ENCODE measurements around the gene ELF4.

ELF4 gene

DNA sequence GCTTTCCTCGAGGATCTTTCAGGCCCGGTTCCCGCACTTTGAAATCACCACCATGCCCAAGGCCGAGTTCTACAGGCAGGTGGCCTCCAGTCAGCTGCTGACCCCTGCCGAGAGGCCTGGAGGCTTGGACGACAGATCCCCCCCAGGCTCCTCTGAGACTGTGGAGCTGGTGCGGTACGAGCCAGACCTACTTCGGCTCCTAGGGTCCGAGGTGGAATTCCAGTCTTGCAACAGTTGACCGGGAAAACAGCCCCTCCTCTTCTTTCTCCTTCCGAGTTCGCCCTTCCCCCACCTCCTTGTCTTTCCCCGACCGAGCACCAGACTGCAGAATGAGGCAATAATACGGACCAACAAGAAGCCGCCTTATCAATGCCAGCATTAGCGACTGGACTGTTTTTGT, 54.4 kb downstream of the ELF4 start:
- DNase-seq (ENCODE audit: low read depth): no peak
- no peak overlapping the region for H3K4me3 ChIP-seq (ENCODE audit: low read length)
- TF ChIP-seq, protein P1, sequence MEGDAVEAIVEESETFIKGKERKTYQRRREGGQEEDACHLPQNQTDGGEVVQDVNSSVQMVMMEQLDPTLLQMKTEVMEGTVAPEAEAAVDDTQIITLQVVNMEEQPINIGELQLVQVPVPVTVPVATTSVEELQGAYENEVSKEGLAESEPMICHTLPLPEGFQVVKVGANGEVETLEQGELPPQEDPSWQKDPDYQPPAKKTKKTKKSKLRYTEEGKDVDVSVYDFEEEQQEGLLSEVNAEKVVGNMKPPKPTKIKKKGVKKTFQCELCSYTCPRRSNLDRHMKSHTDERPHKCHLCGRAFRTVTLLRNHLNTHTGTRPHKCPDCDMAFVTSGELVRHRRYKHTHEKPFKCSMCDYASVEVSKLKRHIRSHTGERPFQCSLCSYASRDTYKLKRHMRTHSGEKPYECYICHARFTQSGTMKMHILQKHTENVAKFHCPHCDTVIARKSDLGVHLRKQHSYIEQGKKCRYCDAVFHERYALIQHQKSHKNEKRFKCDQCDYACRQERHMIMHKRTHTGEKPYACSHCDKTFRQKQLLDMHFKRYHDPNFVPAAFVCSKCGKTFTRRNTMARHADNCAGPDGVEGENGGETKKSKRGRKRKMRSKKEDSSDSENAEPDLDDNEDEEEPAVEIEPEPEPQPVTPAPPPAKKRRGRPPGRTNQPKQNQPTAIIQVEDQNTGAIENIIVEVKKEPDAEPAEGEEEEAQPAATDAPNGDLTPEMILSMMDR (conservative IDR thresholded peaks at IDR 0.05; ENCODE audit: low read depth, low read length): no peak

DNA sequence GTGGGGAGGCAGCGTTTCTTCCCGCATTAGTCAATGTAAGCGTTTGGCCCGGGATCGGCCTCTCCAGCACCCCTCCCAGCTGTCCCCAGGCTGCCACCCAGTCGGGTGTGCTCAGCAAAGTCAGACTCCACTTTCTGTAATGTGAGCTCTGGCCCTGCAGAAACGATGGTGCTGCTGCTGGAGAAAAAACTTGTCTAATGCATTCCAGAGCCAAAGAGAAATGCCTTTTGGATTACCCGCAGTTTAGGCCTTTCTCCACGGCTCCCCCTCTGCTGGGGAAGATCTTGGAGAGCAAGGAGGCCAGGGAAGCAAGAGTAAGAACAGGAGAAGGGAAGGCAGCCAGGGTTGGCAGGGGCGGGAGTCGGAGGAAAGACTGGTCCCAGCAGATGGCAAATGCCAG, 55.2 kb downstream of the ELF4 start:
- H3K4me3 ChIP-seq (ENCODE audit: low read length): no peak overlapping the region
- TF ChIP-seq, protein P1 (conservative IDR thresholded peaks at IDR 0.05; ENCODE audit: low read depth, low read length): no peak
- no peak for DNase-seq (ENCODE audit: low read depth)

DNA sequence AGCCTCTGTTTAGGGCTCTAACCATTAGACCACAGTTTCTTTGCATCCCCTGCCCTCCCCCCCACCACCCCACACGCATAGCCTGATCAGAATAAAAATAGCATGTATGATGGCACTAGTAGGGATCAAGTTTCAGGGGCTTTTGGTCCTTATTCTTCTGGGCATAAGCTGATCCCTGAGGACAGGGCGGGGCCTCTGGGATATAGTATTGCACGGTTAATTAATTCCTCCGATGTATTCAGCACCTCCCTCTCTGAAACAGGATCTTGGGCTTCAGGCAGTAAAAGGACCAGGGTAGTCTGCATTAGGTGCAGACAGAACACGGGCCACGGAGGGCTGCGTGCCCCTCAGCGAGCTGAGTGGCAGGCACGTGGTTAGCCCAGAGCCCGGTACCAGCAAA, 57.1 kb downstream of the ELF4 start:
- no peak overlapping the region for H3K4me3 ChIP-seq (ENCODE audit: low read length)
- no peak for DNase-seq (ENCODE audit: low read depth)
- TF ChIP-seq, protein P1 (conservative IDR thresholded peaks at IDR 0.05; ENCODE audit: low read depth, low read length): no peak

DNA sequence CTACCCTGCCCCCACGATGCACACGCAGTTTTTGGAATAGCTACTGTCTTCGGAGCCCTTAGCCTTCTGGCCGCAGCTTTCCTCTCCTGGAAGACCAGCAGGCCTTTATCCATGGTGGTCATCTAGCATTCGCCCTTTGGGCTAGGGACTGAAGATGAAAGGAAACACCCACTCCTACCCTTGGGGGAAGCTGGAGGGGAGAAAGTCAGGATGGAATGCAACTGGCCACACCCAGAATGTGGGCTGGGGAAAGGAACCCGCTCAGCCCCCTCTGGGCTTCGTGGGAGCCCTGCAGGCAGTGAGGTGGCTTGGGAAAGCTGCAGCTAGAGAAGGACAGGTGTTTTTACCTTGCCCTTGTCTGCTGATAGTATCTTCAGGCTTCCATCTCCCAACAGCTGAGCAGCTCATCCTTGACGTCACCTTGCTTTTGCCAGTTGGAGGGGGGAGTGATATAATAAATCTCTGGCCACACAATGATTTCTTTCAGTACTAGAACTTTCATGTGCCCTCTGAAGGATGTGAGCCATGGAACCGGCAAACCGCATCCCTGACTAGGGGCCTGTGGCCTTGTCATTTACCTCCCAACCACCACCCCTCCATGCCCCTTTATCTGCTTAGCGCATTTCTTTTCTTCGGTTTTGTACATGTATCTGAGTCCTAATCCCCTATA, 59.0 kb downstream of the ELF4 start:
- TF ChIP-seq, protein P1 (conservative IDR thresholded peaks at IDR 0.05; ENCODE audit: low read depth, low read length): no peak
- DNase-seq (ENCODE audit: low read depth): no peak
- no peak overlapping the region for H3K4me3 ChIP-seq (ENCODE audit: low read length)

DNA sequence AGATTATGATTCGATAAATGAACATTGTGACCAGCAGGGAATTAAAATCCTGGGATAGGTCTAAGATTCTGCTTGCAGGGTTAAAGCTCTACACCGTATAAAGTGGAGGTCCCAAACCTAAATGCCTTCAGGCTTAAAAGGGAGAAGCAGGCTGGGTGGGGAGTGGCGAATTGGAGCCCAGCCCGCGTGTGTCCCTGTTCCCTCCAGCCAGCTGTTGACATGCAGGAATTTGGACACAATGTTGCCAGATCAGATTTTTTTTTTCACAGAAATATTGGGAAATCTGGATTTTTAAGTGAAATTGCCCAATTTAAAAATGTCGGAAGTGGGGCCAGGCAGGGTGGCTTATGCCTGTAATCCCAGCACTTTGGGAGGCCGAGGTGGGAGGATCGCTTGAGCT, 60.5 kb downstream of the ELF4 start:
- TF ChIP-seq, protein P1 (conservative IDR thresholded peaks at IDR 0.05; ENCODE audit: low read depth, low read length): no peak
- no peak overlapping the region for H3K4me3 ChIP-seq (ENCODE audit: low read length)
- no peak for DNase-seq (ENCODE audit: low read depth)

DNA sequence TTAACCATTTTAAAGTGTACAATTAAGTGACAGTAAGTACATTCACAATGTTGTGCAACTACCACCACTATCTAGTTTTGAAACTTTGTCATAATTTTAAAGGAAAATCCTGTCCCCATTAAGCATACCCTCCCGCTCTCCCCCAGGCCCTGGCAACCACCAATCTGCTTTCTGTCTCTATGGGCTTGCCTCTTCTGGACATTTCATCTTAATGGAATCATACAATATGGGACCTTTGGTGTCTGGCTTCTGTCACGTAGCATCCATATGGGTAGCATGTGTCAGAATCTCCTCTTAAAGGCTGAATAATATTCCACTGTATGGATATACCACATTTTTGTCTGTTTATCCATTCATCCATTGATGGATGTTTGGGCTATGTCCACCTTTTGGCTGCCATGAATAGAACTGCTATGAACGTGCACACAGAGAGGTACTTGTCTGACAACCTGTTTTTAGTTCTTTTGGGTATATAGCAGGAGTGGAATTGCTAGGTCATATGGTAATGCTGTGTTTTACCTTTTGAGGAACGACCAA, 61.5 kb downstream of the ELF4 start:
- TF ChIP-seq, protein P1 (conservative IDR thresholded peaks at IDR 0.05; ENCODE audit: low read depth, low read length): no peak
- no peak overlapping the region for H3K4me3 ChIP-seq (ENCODE audit: low read length)
- DNase-seq (ENCODE audit: low read depth): no peak

DNA sequence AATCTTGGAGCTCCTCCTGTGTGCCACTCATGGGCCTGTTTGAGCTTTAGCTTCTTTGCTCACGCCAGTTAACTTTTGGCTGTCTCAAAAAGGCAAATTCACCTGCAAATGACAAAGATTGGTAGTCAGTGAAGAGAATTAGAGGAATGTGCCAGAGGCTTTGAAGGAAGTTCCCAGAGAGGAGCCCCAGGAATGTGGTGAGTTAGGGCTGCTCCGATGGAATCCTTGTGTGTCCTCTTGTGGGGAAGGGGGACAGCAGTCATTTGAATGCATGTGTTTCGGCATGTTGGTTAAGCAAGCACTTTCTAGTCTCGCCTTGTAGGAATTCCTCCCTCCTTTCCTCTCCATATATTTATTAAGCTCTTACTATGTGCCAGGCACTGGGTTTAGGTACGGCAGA, 62.9 kb downstream of the ELF4 start:
- no peak overlapping the region for H3K4me3 ChIP-seq (ENCODE audit: low read length)
- DNase-seq (ENCODE audit: low read depth): no peak
- TF ChIP-seq, protein P1 (conservative IDR thresholded peaks at IDR 0.05; ENCODE audit: low read depth, low read length): no peak

Measured in retinal pigment epithelial cell (primary cell).